Stimulated activated CD8-positive, alpha-beta memory T cell treated with anti-CD3 and anti-CD28 coated beads, Interleukin-7, amount 100 ng/mL, for 1 hour (primary cell): ENCODE data around the gene PRR30.
A peak's percentile ranks its signal among the peaks of the same experiment; 100 is the strongest.
"Not testable (repeated sequence)": the region's sequence is repeated elsewhere in the genome, so short reads cannot be mapped to it uniquely, and the experiment has no call there.

Experiments used
- DNase-seq, 2 donors: peaks; one replicate each; pipeline ENCODE4 v3.0.0-alpha.2; 2020; ENCODE audit warnings: low read depth in 2 of 2

The PRR30 gene

GRCh38 chr2:27128668-27129571 lies 10.3 kb downstream of the PRR30 start:
- DNase-seq, result no peak

GRCh38 chr2:27127883-27128667 lies 11.1 kb downstream of the PRR30 start:
- no peak for DNase-seq

DNA sequence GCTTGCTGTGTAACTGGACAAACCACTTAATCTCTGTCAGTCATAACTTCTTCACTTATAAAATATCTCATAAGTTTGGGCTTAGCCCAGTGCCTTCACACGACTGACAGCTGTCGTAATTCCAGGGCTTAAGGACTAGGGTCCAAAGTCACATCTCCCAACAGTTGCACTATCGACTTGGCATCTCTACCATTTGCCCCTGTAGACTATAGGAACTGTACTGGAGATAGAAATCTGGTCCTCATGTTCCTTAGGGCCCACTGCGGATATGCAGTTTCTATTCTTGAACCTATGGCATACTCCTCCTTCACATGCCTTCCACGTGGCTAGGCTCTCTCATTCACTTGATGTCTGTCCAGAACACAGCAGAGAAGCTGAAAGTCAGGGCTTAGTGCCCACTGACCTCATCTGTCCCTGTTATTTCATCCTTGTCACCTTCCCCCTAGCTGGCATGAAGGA lies 12.9 kb downstream of the PRR30 start:
- DNase-seq, result no peak

DNA sequence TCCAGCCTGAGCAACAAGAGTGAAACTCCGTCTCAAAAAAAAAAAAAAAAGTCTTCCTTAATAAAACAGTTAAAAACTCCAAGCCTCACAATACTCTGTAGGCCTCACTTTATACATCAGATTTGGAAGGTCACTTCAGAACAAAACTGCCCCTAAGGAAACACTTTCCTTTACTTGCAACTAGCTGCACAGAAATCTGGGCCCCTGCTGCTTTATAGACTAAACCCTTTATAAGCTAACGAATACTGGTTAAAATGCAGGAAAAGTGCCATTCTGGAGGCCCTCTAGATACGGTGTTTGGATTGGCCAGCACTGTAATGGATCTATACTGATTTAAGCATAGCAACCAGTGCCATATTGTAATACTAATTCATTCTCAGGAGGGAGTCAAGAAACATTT lies 14.1 kb downstream of the PRR30 start:
- DNase-seq, result no peak

GRCh38 chr2:27123302-27124150 lies 15.7 kb downstream of the PRR30 start, which contains the start of gene ABHD1:
Gene ABHD1 (plus strand): TSS chr2:27123815. CDS start chr2:27123949, 134 bp downstream.
- DNase-seq, result peak; percentile 30 to 41

DNA sequence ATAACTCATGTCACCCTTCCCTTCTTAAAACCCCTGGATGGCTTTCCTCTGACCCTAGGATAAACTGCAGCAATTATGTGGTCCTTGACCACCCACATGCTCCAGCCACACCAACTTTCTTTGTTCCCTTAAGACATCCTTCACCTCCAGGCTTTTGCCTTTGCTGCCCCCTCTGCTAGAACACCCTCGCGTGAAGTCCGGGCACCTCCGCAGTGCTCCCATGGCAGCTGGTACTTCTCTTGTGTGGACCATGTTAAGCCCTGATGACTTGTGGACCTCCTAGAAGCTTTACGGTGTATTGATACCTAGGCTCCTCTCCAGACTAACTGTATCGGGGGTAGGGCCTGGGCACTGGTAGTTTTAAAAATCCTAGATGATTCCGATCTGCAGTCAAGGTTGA lies 16.4 kb downstream of the PRR30 start:
- no peak for DNase-seq

- no peak for DNase-seq
These were observed 17.3 kb downstream of the PRR30 start for GRCh38 chr2:27121906-27122305.

DNA sequence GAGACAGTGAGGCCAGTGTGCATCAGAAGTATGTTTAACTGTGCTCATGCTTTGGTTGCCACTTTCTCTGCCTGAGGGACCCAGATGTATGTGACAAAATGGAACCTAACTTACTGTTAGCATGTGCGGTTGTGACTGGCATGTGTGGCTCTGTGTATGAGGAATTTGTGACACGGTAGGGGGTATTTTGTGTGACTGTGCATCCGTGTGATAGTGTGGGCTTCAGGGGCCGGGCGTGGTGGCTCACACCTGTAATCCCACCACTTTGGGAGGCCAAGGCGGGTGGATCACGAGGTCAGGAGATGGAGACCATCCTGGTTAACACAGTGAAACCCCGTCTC lies 19.9 kb downstream of the PRR30 start:
- DNase-seq, result not testable (repeated sequence)

DNA sequence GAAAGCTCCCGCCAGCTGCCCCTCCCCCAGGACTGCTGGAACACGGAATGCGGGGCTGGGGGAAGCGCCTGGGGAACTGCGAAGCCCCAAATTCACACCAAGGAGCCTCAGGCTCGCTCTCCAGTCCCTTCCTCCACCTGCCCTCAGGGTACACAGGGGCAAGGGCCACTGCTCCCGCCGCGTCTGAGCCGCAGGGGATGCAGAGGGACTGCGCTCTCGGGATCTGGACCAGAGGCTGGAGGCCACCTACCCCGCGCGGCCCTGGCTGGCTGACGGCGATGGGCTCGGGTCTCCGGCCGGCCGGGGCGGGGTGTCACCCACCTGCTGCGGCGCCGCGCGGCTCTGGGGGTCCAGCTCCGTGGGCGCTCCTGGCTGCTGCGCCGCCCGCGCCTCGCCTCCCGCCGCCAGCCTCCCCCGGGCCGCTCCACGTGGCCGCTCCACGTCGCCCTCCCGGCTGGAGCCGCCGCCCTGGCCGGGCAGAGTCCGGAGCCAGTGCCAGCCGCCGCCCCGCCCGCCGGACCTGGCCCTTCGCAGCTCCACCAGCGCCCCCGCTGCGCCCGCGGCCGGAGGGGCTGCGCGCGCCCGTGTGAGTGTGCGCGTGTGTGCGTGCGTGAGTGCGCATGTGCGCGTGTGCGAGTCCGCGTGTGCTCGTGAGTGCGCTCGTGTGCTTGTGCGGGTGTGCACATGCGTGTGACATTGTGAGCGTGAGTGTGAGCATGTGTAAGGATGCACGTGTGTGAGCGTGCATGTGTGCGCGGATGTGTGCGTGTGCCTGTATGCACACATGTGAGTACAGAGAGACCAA lies 20.5 kb downstream of the PRR30 start, which contains the start of gene CGREF1:
CGREF1 (minus strand) TSS at position 604 of the 805 bp plus-strand sequence. CDS start 14,762 bp downstream, outside the sequence.
- DNase-seq, result no peak

DNA sequence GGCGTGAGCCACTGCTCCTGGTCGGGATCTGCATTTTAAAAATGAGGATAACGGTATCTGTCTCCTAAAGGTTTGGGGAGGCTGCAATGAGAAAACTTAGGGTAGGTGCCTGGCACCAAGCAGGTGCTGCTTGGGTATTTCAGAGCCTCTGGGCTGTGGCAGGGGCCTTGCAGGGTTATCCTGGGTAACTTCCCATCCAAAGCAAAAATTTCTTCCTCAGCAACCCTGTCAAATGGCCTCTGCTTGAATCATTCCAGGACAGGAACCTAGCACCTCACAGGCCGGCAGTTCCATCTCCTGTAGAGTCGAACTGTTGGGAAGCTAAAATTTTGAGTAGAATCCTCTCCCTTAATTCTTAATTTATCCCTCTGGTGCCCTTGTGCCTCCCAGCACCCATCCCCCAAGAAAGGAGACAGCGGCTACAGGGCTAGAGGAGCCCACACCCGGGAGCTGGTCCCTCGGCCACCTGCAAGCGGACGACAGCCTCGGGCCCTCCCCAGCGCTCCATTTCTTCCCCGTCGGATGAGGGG lies 21.1 kb downstream of the PRR30 start:
- no peak for DNase-seq

GRCh38 chr2:27115519-27115918 lies 23.7 kb downstream of the PRR30 start:
- no peak for DNase-seq

GRCh38 chr2:27111392-27112078 lies 27.7 kb downstream of the PRR30 start:
- DNase-seq, result not testable (repeated sequence)

- DNase-seq, result not testable (repeated sequence)
These were observed 28.4 kb downstream of the PRR30 start for GRCh38 chr2:27110603-27111352.

DNA sequence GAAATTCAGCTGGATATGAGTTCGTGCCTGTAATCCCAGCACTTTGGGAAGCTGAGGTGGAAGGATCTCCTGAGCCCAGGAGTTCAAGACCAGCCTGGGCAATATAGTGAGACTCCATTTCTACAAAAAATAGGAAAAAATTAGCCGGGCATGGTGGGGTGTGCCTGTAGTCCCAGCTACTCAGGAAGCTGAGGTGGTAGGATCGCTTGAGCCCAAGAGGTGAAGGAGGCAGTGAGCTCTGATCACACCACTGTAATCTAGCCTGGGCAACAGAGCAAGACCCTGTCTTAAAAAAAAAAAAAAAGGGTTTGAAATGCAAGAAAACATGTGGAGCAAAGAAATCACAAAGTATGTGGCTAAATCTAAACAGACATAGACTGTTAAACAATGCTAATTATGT lies 30.1 kb downstream of the PRR30 start:
- DNase-seq, result no peak

- no peak for DNase-seq
These were observed 31.0 kb downstream of the PRR30 start for GRCh38 chr2:27108221-27108620.

GRCh38 chr2:27105981-27106380 lies 33.2 kb downstream of the PRR30 start:
- no peak for DNase-seq

- no peak for DNase-seq
These were observed 36.9 kb downstream of the PRR30 start for GRCh38 chr2:27102329-27102728.

DNA sequence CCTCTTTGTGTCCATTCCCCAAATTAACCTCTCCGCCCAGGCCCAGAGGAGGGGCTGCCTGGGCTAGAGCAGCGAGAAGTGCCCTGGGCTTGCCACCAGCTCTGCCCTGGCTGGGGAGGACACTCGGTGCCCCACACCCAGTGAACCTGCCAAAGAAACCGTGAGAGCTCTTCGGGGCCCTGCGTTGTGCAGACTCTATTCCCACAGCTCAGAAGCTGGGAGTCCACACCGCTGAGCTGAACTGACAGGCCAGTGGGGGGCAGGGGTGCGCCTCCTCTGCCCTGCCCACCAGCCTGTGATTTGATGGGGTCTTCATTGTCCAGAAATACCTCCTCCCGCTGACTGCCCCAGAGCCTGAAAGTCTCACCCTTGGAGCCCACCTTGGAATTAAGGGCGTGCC lies 39.2 kb downstream of the PRR30 start:
- DNase-seq, result no peak

DNA sequence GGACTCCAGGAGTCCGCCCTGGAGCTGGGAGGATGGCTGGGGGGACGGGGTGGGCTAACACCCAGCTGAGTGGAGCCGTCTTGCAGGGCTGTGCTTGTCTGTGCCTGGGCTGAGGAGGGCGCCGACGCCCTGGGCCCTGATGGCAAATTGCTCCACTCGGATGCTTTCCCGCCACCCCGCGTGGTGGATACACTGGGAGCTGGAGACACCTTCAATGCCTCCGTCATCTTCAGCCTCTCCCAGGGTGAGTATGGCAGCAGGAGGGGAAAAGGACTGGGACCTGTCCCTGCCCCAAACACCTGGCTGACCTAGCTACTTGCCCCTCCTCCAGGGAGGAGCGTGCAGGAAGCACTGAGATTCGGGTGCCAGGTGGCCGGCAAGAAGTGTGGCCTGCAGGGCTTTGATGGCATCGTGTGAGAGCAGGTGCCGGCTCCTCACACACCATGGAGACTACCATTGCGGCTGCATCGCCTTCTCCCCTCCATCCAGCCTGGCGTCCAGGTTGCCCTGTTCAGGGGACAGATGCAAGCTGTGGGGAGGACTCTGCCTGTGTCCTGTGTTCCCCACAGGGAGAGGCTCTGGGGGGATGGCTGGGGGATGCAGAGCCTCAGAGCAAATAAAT lies 39.8 kb downstream of the PRR30 start:
- no peak for DNase-seq
